ENCODE results near the gene MYO16.
"Not testable (repeated sequence)": the region's sequence is repeated elsewhere in the genome, so short reads cannot be mapped to it uniquely, and the experiment has no call there.

Gene MYO16

DNA sequence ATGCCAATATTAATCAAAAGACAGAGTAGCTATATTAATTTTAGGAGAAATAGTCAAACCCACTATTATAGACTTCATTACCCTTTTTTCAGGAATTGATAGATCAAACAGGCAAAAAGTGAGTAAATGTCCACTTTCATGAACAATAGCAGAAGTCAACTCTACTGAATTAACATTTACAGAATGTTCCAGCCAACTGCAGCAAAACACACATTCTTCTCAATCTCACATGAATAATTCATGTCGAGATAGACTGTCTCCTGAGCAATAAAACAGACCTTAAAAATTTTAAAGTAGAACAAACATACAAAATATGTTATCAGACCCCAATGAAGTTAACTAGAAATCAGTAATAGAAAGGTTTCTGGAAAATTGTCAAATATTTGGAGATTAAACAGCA, 118.4 kb downstream of the MYO16 start:
- DNase-seq, result no peak

DNA sequence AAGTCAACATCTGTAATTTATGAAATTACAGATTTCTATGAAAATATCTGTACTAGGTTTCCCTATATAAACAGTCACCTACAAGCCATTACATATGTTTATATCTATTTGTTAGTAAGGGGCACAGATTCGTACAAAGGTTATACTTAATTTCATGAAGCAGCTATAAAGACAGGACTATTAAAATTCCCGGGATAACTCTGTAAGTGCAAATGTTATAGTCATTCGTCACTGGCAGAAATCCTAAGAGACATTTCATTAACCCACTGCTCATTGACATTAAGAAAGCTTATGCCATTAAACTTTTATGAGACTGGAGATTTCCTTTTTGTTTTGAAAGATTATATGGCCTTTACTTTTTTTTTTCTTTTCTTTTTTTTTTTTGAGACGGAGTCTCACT, 122.9 kb downstream of the MYO16 start:
- no peak for DNase-seq

GRCh38 chr13:108755083-108755482, 125.7 kb downstream of the MYO16 start:
- DNase-seq, result no peak

GRCh38 chr13:108760129-108760528, 130.7 kb downstream of the MYO16 start:
- DNase-seq, result no peak

DNA sequence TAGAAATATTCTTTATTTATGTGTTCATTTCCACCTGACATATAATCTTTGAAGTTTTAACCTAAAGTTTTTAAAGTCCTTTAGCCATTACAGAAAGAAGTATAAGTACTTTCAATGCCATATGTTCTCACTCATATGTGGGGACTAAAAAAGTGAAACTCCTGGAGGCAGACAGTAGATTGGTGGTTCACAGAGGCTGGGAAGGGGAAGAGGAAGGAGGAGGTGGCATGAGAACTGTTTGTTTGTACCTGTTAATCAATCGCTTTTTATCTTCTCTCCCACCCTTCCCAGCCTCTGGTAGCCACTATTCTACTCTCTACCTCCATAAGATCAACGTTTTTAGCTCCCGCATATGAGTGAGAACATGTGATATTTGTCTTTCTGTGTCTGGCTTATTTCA, 131.1 kb downstream of the MYO16 start:
- DNase-seq, result no peak

DNA sequence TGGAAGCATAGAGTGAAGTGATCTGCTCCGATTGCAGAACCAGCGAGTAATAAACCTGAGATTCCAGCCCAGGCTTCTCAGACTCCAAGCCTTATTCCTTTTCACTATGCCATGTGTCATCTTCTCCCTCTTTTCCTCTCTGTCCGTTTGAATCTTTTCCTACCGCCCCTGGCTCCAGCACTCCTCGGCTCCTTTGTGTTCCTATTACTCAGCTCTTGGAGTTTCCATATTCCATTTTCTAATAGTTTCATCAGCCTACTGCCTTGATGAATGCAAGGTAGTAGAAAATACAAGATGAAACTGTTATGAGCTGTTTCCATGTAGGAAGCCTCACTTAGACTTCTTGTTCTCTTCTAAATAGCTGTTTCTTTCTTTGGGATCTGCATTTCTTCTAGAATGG, 138.6 kb downstream of the MYO16 start:
- DNase-seq, result no peak

GRCh38 chr13:108769213-108770070, 140.0 kb downstream of the MYO16 start:
- no peak for DNase-seq

DNA sequence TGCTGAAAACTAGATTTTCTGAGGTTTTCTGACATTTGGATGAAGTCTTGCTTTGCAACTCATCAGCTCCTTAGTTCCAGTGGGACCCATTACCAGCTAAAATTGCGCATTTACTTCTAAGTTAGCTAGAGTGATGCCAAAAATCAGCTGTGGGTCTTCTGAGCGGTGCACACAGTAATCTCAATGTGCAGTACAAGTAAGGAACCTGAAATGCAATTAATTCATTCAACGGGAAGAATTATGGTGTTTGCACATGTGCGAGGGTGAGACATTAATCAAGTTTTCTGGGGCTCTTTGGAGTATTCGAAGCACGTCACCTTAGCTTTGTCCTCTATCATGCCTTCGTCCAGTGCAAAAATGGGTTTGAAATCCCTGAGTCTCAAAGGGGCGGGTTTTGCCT, 146.2 kb downstream of the MYO16 start:
- DNase-seq, result no peak

DNA sequence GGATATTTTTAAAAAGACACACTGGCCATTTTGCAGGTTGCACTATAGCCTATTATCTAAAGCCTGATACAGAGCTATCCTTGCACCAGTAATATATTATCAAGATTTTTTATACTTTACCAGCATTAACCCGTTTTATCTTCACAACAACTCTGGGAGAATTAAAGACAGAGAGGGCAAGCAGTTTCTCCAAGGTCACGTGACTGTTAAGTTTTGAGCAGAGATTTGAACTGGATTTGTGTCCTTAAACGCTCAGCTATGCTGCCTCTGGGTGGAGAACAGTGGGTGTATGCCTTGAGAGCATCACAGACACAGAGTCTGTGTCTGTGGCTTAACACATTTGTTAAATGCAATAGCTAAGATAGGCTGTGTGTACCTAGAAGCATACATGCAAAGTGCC, 147.2 kb downstream of the MYO16 start:
- DNase-seq, result no peak

DNA sequence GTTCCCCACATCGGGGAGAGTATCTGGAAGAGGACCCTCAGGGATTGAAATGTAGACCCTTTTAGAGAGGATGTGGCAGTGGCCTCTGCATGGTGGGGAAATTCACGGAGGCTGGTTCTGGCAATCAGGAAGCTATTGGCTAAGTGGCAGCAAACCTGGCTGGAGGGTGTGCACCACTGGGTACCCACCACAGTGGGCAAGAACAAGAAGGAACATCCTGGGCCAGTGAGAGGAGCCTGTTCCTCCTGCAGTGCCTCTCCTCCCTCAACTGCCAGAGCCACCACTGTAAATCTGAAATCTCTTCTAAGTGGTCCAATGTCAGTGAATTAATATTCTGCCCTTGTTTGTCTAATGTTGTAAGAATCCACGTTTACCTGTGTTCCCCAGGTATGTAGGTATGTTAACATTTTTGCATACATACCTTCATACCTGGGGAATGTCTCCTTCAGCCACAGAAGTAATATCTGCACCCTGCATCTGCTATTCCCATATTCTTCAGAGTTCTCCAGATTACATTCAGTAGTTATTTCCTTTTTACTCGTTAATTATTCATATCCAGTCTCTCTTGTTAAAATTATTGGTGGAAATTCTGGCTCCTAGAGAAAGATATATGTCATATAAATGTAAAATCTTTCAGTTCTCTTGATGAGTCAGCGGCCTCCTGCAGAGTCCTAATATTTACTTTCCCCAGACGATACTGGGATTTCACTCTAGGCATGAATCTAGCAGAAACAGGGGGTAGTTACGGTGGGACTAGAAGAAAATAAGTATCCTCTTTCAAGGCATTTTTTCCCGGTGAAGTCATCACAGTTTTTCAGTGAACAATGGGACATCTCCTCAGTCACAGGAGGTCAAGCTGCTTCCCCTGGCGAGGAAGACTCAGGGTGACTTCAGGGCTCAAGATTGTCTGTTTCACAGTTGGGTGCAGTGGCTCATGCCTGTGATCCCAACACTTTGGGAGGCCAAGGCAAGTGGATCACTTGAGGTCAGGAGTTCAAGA, 148.3 kb downstream of the MYO16 start:
- DNase-seq, result no peak

GRCh38 chr13:108779308-108779707, 149.9 kb downstream of the MYO16 start:
- no peak for DNase-seq

GRCh38 chr13:108780706-108781105, 151.3 kb downstream of the MYO16 start:
- no peak for DNase-seq

- DNase-seq, result no peak
Observed at GRCh38 chr13:108781312-108781711, 151.9 kb downstream of the MYO16 start.

DNA sequence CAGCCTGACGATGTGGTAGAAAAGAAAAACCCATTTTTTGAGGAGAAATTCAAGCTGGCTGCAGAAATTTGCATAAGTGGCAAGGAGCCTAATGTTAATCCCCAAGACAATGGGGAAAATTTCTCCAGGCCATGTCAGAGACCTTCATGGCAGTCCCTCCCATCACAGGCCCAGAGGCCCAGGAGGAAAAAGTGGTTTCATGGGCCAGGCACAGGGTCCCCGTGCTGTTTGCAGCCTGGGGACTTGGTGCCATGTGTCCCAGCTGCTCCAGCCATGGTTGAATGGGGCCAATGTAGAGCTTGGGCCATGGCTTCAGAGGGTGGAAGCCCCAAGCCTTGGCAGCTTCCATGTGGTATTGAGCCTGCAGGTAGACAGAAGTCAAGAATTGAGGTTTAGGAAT, 153.1 kb downstream of the MYO16 start:
- DNase-seq, result not testable (repeated sequence)

GRCh38 chr13:108785844-108786243, 156.4 kb downstream of the MYO16 start:
- no peak for DNase-seq

DNA sequence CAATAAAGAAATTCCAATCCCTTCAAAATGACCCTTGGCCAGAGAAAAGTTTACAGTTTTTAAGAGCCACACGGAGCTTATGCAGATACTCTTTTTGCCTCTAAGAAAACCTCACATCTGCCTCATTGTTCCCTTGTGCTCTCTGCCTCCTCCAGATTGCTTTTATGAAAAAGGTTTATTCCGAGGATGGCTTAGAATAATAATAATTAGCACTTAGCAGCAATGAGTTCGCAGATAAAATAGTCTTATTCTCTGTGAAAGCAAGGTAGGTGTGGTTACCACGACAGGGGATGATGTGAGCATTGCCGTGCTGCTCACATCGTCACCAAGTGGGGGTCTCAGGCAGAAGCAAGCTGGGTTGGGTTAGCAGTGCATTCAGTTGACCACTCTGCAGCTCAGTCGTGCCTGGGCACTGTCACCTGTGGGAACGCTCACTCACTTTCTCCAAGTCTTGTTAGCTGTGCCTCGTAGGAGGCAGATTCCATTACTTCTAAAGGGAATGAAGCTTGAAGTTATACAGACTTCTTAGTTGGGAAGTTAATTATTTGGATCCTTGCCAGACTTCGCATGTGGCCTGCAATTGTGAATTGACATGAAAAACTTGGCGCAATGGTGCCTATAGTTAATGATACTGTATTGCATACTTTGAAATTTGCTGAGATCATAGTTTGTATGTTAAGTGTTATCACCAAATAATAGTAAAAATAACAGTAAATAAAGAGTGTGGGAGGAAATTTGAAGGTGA, 157.2 kb downstream of the MYO16 start:
- DNase-seq, result no peak

DNA sequence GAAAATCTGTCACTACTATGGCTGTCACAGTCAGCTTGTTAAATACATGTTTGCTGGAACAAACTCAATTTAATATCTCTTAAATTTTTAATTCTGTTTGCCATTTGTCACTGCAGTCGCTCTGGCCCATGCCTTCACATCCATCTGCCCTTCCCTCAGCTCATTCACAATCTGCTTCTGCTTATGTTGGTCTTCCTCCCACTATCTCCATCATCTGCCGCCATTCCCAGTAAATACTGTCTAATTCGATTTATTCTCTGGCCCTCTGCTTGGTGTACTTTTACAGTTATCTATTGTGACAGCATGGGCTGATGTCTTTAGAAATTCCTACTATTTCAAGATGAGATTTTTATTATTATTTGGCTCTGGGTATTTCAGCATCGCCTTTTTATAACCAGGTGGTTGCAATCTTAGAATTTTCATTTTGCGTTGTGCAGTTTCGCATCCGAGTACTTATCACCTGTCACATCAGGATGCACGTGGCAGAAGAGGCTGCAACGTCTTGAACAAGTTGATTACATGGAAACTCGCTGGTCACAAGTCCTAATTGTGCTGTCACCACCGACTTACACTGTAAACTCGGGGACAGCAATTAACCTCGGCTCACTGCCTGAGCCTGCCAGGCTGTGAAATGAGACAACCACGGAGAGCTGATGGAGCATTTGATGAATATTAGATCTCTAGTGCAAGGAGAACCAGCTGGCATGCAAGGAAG, 158.4 kb downstream of the MYO16 start:
- no peak for DNase-seq

- DNase-seq, result no peak
Observed at GRCh38 chr13:108789476-108789875, 160.1 kb downstream of the MYO16 start.

DNA sequence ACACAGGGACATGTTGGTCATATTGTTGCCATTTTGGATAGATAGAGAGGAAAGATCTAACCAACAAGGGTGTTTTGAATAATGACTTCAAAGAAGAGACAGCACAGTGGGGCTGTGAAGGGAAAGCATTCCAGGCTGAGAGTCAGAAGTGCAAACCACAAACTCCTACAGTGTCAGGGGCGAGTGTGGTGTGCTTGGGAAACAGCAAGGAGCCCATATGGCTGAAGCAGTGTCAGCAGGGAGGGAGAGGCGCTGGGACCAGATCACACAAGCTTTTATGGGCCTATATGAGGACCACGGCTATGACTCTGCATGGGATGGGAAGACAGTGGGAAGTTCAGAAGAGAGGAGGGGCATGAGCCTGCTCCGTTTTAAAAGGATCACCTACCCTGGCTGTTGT, 166.4 kb downstream of the MYO16 start:
- no peak for DNase-seq

GRCh38 chr13:108797354-108797753, 167.9 kb downstream of the MYO16 start:
- DNase-seq, result no peak

DNA sequence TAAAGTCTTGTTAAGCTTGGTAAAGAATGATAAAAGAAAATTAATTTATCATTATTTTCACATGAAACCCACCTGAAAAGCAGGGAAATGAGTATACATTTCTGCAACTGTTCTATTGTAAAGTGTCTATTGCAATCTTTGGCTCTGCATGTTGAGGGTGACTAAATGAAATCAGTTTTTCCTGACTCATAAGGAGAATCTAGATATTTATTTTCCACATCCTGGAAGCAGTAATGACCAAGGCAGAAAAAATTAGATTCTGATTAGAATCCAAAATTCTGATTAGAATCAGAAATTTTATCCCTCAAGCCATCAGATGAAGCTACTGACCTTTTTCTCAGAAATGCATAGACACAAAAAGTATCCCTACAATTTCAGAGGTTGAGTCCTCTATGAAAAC, 178.4 kb downstream of the MYO16 start:
- DNase-seq, result no peak

DNA sequence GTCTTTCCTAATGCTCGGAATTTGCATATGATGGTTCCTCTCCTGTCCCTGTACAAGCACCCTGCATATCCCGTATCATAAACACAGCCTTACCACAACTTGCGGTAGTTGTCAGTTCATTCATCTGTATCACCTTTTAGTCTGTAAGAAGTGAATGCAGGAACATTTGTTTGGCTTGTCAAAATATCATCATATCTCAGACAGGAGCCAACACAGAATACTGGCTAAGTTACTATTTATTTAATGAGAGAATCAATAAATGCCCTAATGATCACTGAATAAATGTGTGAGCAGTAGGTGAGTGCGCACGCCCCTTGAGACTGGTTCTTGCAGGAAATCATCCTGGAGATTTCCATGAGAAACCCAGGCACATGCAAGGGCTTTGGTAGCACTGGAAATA, 182.8 kb downstream of the MYO16 start:
- DNase-seq, result no peak

All from GF-D8 (cell line).